Measurements from ENCODE around the gene GSK3A.

- TF ChIP-seq BACH2 (CRISPR knock-in tag; IDR thresholded peaks at IDR 0.05; ENCODE audit: borderline replicate concordance) (no peak), ZNF70 (CRISPR knock-in tag; IDR thresholded peaks at IDR 0.05) (no peak), CREB5 (CRISPR knock-in tag; IDR thresholded peaks at IDR 0.05; ENCODE audit: low read depth) (no peak), ZFP3 (CRISPR knock-in tag; IDR thresholded peaks at IDR 0.05) (no peak), TSHZ2 (CRISPR knock-in tag; IDR thresholded peaks at IDR 0.05) (no peak)
Measured at GRCh38 chr19:42191855-42192254, 50.5 kb downstream of the GSK3A start.
